Prostate gland (tissue), 2 donors: ENCODE measurements around the gene FADS1.

Source experiments
- POLR2A ChIP-seq: fragments of 450-650 bp; IDR thresholded peaks from one replicate; pipeline ENCODE4 v1.6.1; 2016; ENCODE audit warnings: antibody characterized with exemption, mild to moderate bottlenecking
- TF ChIP-seq, protein P1 (sequence below), 4 experiments: fragments of 200-600 bp in 2 of 4; fragments of 450-650 bp in 2 of 4; sonication (generic) in 2 of 4; IDR thresholded peaks; 1 replicate in 3 of 4; 2 replicates in 1 of 4; pipeline ENCODE4 v1.5.1; 2016 to 2019; ENCODE audit warnings: antibody characterized with exemption in 4 of 4, mild to moderate bottlenecking in 2 of 4, moderate library complexity in 2 of 4

DNA sequence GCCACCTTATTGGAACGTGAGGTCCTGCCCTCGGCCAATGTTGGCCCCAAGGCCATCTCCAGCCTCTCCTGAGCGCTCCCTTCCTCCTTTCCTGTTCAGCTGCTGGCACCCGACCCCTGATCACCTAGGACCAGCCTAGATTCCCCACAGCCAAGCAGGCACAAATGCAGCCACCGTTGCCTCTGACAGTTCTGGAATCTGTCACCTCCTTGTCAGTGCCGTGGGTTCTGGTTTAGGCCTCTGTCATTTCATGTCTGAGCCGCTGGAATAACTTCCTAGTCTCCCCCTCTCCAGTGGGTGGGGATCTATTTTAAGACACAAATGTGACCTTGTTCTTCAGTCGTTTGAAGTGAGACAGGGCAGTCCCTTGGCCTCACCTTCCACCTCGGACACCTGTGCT lies 44.8 kb upstream of the FADS1 start:
- TF ChIP-seq, protein P1, sequence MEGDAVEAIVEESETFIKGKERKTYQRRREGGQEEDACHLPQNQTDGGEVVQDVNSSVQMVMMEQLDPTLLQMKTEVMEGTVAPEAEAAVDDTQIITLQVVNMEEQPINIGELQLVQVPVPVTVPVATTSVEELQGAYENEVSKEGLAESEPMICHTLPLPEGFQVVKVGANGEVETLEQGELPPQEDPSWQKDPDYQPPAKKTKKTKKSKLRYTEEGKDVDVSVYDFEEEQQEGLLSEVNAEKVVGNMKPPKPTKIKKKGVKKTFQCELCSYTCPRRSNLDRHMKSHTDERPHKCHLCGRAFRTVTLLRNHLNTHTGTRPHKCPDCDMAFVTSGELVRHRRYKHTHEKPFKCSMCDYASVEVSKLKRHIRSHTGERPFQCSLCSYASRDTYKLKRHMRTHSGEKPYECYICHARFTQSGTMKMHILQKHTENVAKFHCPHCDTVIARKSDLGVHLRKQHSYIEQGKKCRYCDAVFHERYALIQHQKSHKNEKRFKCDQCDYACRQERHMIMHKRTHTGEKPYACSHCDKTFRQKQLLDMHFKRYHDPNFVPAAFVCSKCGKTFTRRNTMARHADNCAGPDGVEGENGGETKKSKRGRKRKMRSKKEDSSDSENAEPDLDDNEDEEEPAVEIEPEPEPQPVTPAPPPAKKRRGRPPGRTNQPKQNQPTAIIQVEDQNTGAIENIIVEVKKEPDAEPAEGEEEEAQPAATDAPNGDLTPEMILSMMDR (IDR thresholded peaks at IDR 0.05) = no peak
- TF ChIP-seq POLR2A = no peak
